ENCODE data around the gene MEN1. TPM values are rescaled to one million over a fixed set of nuclear protein-coding genes. Genes with fewer than 3 reads are reported as not detected.
A peak's percentile ranks its signal among the peaks of the same experiment; 100 is the strongest.

Gene MEN1
- polyA plus RNA-seq, 3 donors = 9.4 to 26.2 (median 10.0) TPM

DNA sequence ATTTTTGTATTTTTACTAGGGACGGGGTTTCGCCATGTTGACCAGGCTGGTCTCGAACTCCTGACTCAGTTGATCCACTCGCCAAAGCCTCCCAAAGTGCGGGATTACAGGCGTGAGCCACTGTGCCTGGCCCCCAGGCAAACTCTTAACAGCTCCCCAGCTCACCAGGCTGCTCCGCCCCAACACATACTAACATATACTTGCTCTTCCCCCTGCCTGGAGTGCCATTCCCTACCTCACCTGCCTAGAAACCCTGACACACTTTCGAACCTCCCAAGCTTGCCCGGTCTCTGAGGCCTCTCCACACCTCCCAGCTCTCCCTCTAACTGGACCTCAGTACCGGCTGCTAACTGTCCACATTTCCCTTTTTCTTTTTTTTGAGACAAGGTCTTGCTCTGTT lies 15.8 kb downstream of the MEN1 start:
- no peak overlapping the region for H3K27ac ChIP-seq (ENCODE audit: low read depth in 1 of 2, low read length in 2 of 2)
- H3K4me1 Mint-ChIP-seq = peaks cover 13% of the 10 kb centered on the region

DNA sequence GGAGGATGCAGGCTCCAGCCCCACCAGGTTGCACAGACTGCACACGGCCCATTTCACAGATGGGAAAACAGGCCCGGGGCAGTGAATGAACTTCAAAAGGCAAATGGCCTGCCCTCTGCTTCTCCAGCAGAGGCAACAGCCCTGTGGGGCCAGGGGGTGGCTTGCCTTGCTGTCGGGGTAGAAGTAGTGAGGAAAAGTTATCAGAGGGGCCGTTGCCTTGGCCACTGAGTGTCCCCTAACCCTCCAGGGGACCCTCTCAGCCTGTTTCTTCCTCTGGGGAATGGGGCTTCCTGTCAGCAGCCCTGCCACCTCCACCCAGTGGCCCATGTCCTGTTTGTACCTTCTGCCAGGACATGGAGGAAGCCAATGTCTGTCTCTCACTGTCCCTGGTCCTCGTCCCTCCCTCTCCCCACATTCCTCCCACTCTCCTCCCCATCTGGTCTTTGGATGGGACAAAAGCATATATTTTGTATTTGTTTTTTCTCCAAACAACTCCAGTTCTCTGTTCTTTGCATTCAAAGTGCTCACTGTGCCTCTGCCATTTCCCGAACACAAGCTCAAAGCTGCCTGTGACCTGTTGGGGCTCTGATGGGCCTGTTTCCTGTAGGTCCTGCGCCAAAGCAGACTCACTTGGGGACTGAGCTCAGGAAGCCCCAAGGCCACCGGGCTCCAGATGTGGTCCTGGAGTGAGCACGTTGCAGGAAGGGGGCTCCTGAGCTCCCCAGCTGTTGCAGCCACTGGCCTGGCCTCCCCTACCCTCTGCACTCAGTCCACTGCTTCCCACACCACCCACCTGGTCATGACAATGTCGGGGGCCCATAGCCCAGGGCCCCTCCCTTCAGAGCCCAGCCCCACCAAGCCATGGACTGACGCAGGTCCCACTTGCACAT lies 16.8 kb downstream of the MEN1 start:
- Histone ChIP-seq H3K4me2 (replicated peaks; ENCODE audit: extremely low read depth, low read length, poor library complexity, severe bottlenecking) (no peak overlapping the region), H3K36me3 (replicated peaks in 1 of 2; ENCODE audit: control insufficient read depth in 1 of 2, insufficient read depth in 2 of 2, low read length in 2 of 2) (peaks cover 61% of the 10 kb centered on the region in 2 donors), H3K9me3 (replicated peaks in 1 of 2; ENCODE audit: control insufficient read depth in 1 of 2, insufficient read depth in 1 of 2, low read length in 2 of 2) (no peaks in the 10 kb centered on the region), H3K4me3 (replicated peaks in 1 of 3; ENCODE audit: low read depth in 2 of 3, low read length in 3 of 3) (no peak overlapping the region), H4K20me1 (ENCODE audit: insufficient read depth, low read length) (peaks cover 5% of the 10 kb centered on the region), H3K9ac (ENCODE audit: insufficient read depth, low read length, poor library complexity, severe bottlenecking) (no peak overlapping the region), H3K4me1 (ENCODE audit: control insufficient read depth in 1 of 2, insufficient read depth in 2 of 2, low read length in 2 of 2) (no peaks in the 10 kb centered on the region), H3K27me3 (ENCODE audit: control insufficient read depth in 2 of 2, insufficient read depth in 2 of 2, low read length in 2 of 2) (no peaks in the 10 kb centered on the region), H3K27ac (ENCODE audit: low read depth in 1 of 2, low read length in 2 of 2) (no peak overlapping the region), H3K79me2 (ENCODE audit: insufficient read depth, low read length) (no peaks in the 10 kb centered on the region), H2AFZ (ENCODE audit: insufficient read depth, low read depth, low read length, poor library complexity, severe bottlenecking) (no peak overlapping the region)
- no peak for DNase-seq
- Mint-ChIP-seq H3K4me3 (no peak overlapping the region), H3K36me3 (peaks cover 59 to 80% of the 10 kb centered on the region in 2 donors), H3K9me3 (peaks cover 0 to 3% (median 0%) of the 10 kb centered on the region in 7 donors), H3K27ac (peak overlapping the region in 3 of 7 donors; percentile 30 to 56 (median 37)), H3K4me1 (peaks cover 8% of the 10 kb centered on the region), H3K27me3 (ENCODE audit: low read depth in 3 of 3) (peaks cover 0 to 2% (median 1%) of the 10 kb centered on the region in 3 donors)
- TF ChIP-seq, protein P1, sequence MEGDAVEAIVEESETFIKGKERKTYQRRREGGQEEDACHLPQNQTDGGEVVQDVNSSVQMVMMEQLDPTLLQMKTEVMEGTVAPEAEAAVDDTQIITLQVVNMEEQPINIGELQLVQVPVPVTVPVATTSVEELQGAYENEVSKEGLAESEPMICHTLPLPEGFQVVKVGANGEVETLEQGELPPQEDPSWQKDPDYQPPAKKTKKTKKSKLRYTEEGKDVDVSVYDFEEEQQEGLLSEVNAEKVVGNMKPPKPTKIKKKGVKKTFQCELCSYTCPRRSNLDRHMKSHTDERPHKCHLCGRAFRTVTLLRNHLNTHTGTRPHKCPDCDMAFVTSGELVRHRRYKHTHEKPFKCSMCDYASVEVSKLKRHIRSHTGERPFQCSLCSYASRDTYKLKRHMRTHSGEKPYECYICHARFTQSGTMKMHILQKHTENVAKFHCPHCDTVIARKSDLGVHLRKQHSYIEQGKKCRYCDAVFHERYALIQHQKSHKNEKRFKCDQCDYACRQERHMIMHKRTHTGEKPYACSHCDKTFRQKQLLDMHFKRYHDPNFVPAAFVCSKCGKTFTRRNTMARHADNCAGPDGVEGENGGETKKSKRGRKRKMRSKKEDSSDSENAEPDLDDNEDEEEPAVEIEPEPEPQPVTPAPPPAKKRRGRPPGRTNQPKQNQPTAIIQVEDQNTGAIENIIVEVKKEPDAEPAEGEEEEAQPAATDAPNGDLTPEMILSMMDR (IDR thresholded peaks at IDR 0.05) = no peak
- 50% methylated on average over 7 of the region's 11 CpGs for WGBS (ENCODE audit: insufficient coverage)
- intact Hi-C loops (cut with micrococcal nuclease) = no loop called here

More for the DNA sequence above, 15.8 kb downstream of the MEN1 start:
- peaks cover 60 to 61% of the 10 kb centered on the region in 2 donors for H3K36me3 ChIP-seq (replicated peaks in 1 of 2; ENCODE audit: control insufficient read depth in 1 of 2, insufficient read depth in 2 of 2, low read length in 2 of 2)
- no peaks in the 10 kb centered on the region for H3K9me3 ChIP-seq (replicated peaks in 1 of 2; ENCODE audit: control insufficient read depth in 1 of 2, insufficient read depth in 1 of 2, low read length in 2 of 2)
- peaks cover 5% of the 10 kb centered on the region for H4K20me1 ChIP-seq (ENCODE audit: insufficient read depth, low read length)
- peaks cover 0 to 2% (median 1%) of the 10 kb centered on the region in 3 donors for H3K27me3 Mint-ChIP-seq (ENCODE audit: low read depth in 3 of 3)
- TF ChIP-seq, protein P1 (IDR thresholded peaks at IDR 0.05) = no peak
- no peak overlapping the region for H3K9ac ChIP-seq (ENCODE audit: insufficient read depth, low read length, poor library complexity, severe bottlenecking)
- peaks cover 61 to 81% of the 10 kb centered on the region in 2 donors for H3K36me3 Mint-ChIP-seq
- intact Hi-C loops (cut with micrococcal nuclease) = no loop called here
- no peak overlapping the region for H2AFZ ChIP-seq (ENCODE audit: insufficient read depth, low read depth, low read length, poor library complexity, severe bottlenecking)
- no peak overlapping the region for H3K4me2 ChIP-seq (replicated peaks; ENCODE audit: extremely low read depth, low read length, poor library complexity, severe bottlenecking)
- no peak overlapping the region for H3K4me3 ChIP-seq (replicated peaks in 1 of 3; ENCODE audit: low read depth in 2 of 3, low read length in 3 of 3)
- H3K4me3 Mint-ChIP-seq = no peak overlapping the region
- peaks cover 0 to 3% (median 0%) of the 10 kb centered on the region in 7 donors for H3K9me3 Mint-ChIP-seq
- peak overlapping the region in 2 of 7 donors; percentile 11 to 48 for H3K27ac Mint-ChIP-seq
- no peaks in the 10 kb centered on the region for H3K4me1 ChIP-seq (ENCODE audit: control insufficient read depth in 1 of 2, insufficient read depth in 2 of 2, low read length in 2 of 2)
- 93% methylated on average over 9 of the region's 10 CpGs for WGBS (ENCODE audit: insufficient coverage)
- H3K79me2 ChIP-seq (ENCODE audit: insufficient read depth, low read length) = no peaks in the 10 kb centered on the region
- no peaks in the 10 kb centered on the region for H3K27me3 ChIP-seq (ENCODE audit: control insufficient read depth in 2 of 2, insufficient read depth in 2 of 2, low read length in 2 of 2)
- no peak for DNase-seq
